Colonic mucosa (tissue), 4 donors: Measurements from ENCODE around the gene KIF13A. TPM values are rescaled to one million over a fixed set of nuclear protein-coding genes. Genes with fewer than 3 reads are reported as not detected.
A peak's percentile ranks its signal among the peaks of the same experiment; 100 is the strongest.

Experiments used
- DNase-seq: peaks from one replicate; pipeline ENCODE4 v3.0.0-alpha.2; 2020
- H3K27ac ChIP-seq: fragments of 200-600 bp; one replicate; pipeline ENCODE4 v1.8.0; 2021
- H3K27me3 ChIP-seq: fragments of 200-600 bp; one replicate; pipeline ENCODE4 v1.8.0; 2021
- H3K36me3 ChIP-seq: fragments of 200-600 bp; one replicate; pipeline ENCODE4 v1.8.0; 2021
- H3K4me1 ChIP-seq: fragments of 200-600 bp; one replicate; pipeline ENCODE4 v1.8.0; 2021; ENCODE audit warnings: mild to moderate bottlenecking
- H3K4me3 ChIP-seq: fragments of 200-600 bp; one replicate; pipeline ENCODE4 v1.8.0; 2021
- H3K9ac ChIP-seq, 2 donors: one replicate each; pipeline ENCODE4 v1.7.0; 2013; ENCODE audit warnings: control low read depth in 2 of 2, low read depth in 2 of 2, low read length in 2 of 2
- H3K9me3 ChIP-seq: fragments of 200-600 bp; one replicate; pipeline ENCODE4 v1.8.0; 2021
- CTCF ChIP-seq: fragments of 200-600 bp; IDR thresholded peaks from one replicate; pipeline ENCODE4 v1.8.0; 2022; ENCODE audit warnings: antibody characterized with exemption, mild to moderate bottlenecking
- intact Hi-C: fragments of 100-400 bp; cut with DNase I; formaldehyde crosslinking; loops from one replicate; pipeline ENCODE4 v1.14.1; 2022
- total RNA-seq, 2 donors: library from RNA; stranded (reverse); fragmentation: NEBNext Ultra II Directional in 1 of 2; extraction: Animal tissue kit (Norgen Biotek cat#: 25700) in 1 of 2; gene quantifications; one replicate each; pipeline ENCODE4 v1.2.1, GENCODE V29; 2021
- donor health status: healthy.
- donor health status: DM: no; HTN: no; CAD: no.
- donor health status: DM: no; HTN: no; CAD: no.

KIF13A gene
- total RNA-seq, 2 donors from 2014 or later, result 43.7 to 54.0 TPM

- Histone ChIP-seq H3K9me3 (no peaks in the 10 kb centered on the region), H3K4me3 (peak overlapping the region; percentile 47), H3K27ac (peak overlapping the region; percentile 76), H3K4me1 (peaks cover 6% of the 10 kb centered on the region), H3K9ac (peak overlapping the region; percentile 77 to 87), H3K36me3 (no peaks in the 10 kb centered on the region), H3K27me3 (no peaks in the 10 kb centered on the region)
- intact Hi-C loops, result loop anchor here (5.0 to 10.0 kb wide), 2 partner anchors 122 to 135 kb away; partner anchors contain the start of gene NHLRC1
- TF ChIP-seq CTCF, result no peak
- peak; percentile 72 for DNase-seq
Measured at GRCh38 chr6:17986656-17987446, 584 bp downstream of the KIF13A start.

GRCh38 chr6:17985934-17986655, 1.3 kb downstream of the KIF13A start:
- no peaks in the 10 kb centered on the region for H3K36me3 ChIP-seq
- no peaks in the 10 kb centered on the region for H3K9me3 ChIP-seq
- H3K4me1 ChIP-seq, result peaks cover 6% of the 10 kb centered on the region
- H3K27me3 ChIP-seq, result no peaks in the 10 kb centered on the region
- DNase-seq, result no peak
- peak overlapping the region; percentile 76 for H3K27ac ChIP-seq
- H3K4me3 ChIP-seq, result peak overlapping the region; percentile 47
- intact Hi-C loops, result loop anchor here (5.0 to 10.0 kb wide), 2 partner anchors 121 to 136 kb away; partner anchors contain the start of gene NHLRC1
- no peak for TF ChIP-seq CTCF
- peak overlapping the region; percentile 77 to 87 for H3K9ac ChIP-seq

- Histone ChIP-seq H3K9ac (peak overlapping the region in 1 of 2 donors; percentile 87), H3K36me3 (no peaks in the 10 kb centered on the region), H3K4me3 (peak overlapping the region; percentile 47), H3K27me3 (no peaks in the 10 kb centered on the region), H3K27ac (no peak overlapping the region), H3K4me1 (peaks cover 6% of the 10 kb centered on the region), H3K9me3 (no peaks in the 10 kb centered on the region)
- no peak for TF ChIP-seq CTCF
- intact Hi-C loops, result loop anchor here (5.0 to 10.0 kb wide), 2 partner anchors 120 to 137 kb away; partner anchors contain the start of gene NHLRC1
- DNase-seq, result no peak
Measured at GRCh38 chr6:17984812-17985670, 2.4 kb downstream of the KIF13A start.

- peaks cover 6% of the 10 kb centered on the region for H3K4me1 ChIP-seq
- H3K36me3 ChIP-seq, result no peaks in the 10 kb centered on the region
- H3K9ac ChIP-seq, result no peak overlapping the region
- H3K27me3 ChIP-seq, result no peaks in the 10 kb centered on the region
- peak overlapping the region; percentile 47 for H3K4me3 ChIP-seq
- DNase-seq, result no peak
- intact Hi-C loops, result loop anchor here (10.0 kb wide), 1 partner anchor 120 kb away; no protein-coding TSS in a partner anchor
- no peaks in the 10 kb centered on the region for H3K9me3 ChIP-seq
- TF ChIP-seq CTCF, result no peak
- H3K27ac ChIP-seq, result peak overlapping the region; percentile 32
Measured at GRCh38 chr6:17984399-17984798, 3.0 kb downstream of the KIF13A start.

GRCh38 chr6:17983730-17984129, 3.7 kb downstream of the KIF13A start:
- Histone ChIP-seq H3K27ac (peak overlapping the region; percentile 32), H3K9me3 (no peaks in the 10 kb centered on the region), H3K36me3 (no peaks in the 10 kb centered on the region), H3K4me3 (no peak overlapping the region), H3K9ac (no peak overlapping the region), H3K27me3 (no peaks in the 10 kb centered on the region), H3K4me1 (peaks cover 6% of the 10 kb centered on the region)
- TF ChIP-seq CTCF, result no peak
- DNase-seq, result peak; percentile 38
- intact Hi-C loops, result loop anchor here (10.0 kb wide), 1 partner anchor 119 kb away; no protein-coding TSS in a partner anchor
